WTC11 (cell line): ENCODE results near the gene SORCS2. TPM values are rescaled to one million over a fixed set of nuclear protein-coding genes. Genes with fewer than 3 reads are reported as not detected.

Experiments
- ATAC-seq: fragments of 200-7000 bp; cut with Tn5 transposase; 2 replicates; pipeline ENCODE4 v1.10.0; 2021; ENCODE audit warnings: mild to moderate bottlenecking, moderate library complexity
- CTCF ChIA-PET: fragments of 300-600 bp; sonication (Branson Sonifier 250); formaldehyde crosslinking; loops from one replicate; lab custom pipeline; 2021; ENCODE audit warnings: antibody characterized with exemption; lab: Charles Lee
- POLR2A ChIA-PET: fragments of 350-600 bp; sonication (Branson Sonifier 250); formaldehyde crosslinking; loops from one replicate; lab custom pipeline; 2021; ENCODE audit warnings: antibody characterized with exemption; lab: Charles Lee
- DNase-seq: peaks from one replicate; pipeline ENCODE4 v3.0.0; 2021; ENCODE audit warnings: low spot score
- H3K27ac Mint-ChIP-seq: 2 replicates; pipeline ENCODE4 v1.8.0; 2021; ENCODE audit warnings: mixed read lengths
- H3K27me3 Mint-ChIP-seq: 2 replicates; pipeline ENCODE4 v1.8.0; 2021; ENCODE audit warnings: low read depth, mild to moderate bottlenecking, moderate library complexity, mixed read lengths
- H3K36me3 Mint-ChIP-seq: 2 replicates; pipeline ENCODE4 v1.8.0; 2021; ENCODE audit warnings: mixed read lengths
- H3K4me1 Mint-ChIP-seq: 2 replicates; pipeline ENCODE4 v1.8.0; 2022; ENCODE audit warnings: mixed read lengths
- H3K4me3 Mint-ChIP-seq: 2 replicates; pipeline ENCODE4 v1.8.0; 2021; ENCODE audit warnings: mild to moderate bottlenecking, moderate library complexity, mixed read lengths
- H3K9me3 Mint-ChIP-seq: 2 replicates; pipeline ENCODE4 v1.8.0; 2021; ENCODE audit warnings: mixed read lengths
- ATF3 ChIP-seq: sonication (generic); formaldehyde crosslinking; conservative IDR thresholded peaks from 2 replicates; pipeline ENCODE4 v1.8.1; 2022; ENCODE audit warnings: mild to moderate bottlenecking, missing genetic modification reagents
- CTCF ChIP-seq: fragments of 200-600 bp; IDR thresholded peaks from 2 replicates; pipeline ENCODE4 v1.8.0; 2022; ENCODE audit warnings: antibody characterized with exemption
- ELF4 ChIP-seq: sonication (generic); formaldehyde crosslinking; IDR thresholded peaks from 2 replicates; pipeline ENCODE4 v1.8.1; 2022; ENCODE audit warnings: low read depth, mild to moderate bottlenecking, moderate library complexity, missing genetic modification reagents
- ERG ChIP-seq: fragments of 250-450 bp; sonication (Bioruptor Pico); IDR thresholded peaks from 2 replicates; pipeline ENCODE4 v1.8.0; 2021; ENCODE audit warnings: mild to moderate bottlenecking
- HMGA2 ChIP-seq: fragments of 250-450 bp; sonication (Bioruptor Pico); IDR thresholded peaks from 2 replicates; pipeline ENCODE4 v1.4.0; 2021; ENCODE audit warnings: mild to moderate bottlenecking, moderate library complexity
- JUN ChIP-seq: sonication (generic); formaldehyde crosslinking; IDR thresholded peaks from 2 replicates; pipeline ENCODE4 v1.8.0; 2023; ENCODE audit warnings: mild to moderate bottlenecking, missing genetic modification reagents
- SP1 ChIP-seq: sonication (generic); formaldehyde crosslinking; conservative IDR thresholded peaks from 2 replicates; pipeline ENCODE4 v1.8.1; 2022; ENCODE audit warnings: missing genetic modification reagents
- TEAD1 ChIP-seq: sonication (generic); formaldehyde crosslinking; IDR thresholded peaks from 2 replicates; pipeline ENCODE4 v1.8.0; 2022; ENCODE audit warnings: mild to moderate bottlenecking, missing genetic modification reagents
- ZBTB21 ChIP-seq: sonication (generic); formaldehyde crosslinking; IDR thresholded peaks from 2 replicates; pipeline ENCODE4 v1.8.1; 2023; ENCODE audit warnings: mild to moderate bottlenecking, missing genetic modification reagents, borderline replicate concordance
- ZNF232 ChIP-seq: sonication (generic); formaldehyde crosslinking; IDR thresholded peaks from 2 replicates; pipeline ENCODE4 v1.8.0; 2022; ENCODE audit warnings: mild to moderate bottlenecking, missing genetic modification reagents
- ZNF425 ChIP-seq: fragments of 250-450 bp; sonication (Bioruptor Pico); conservative IDR thresholded peaks from 2 replicates; pipeline ENCODE4 v1.9.0; 2021; ENCODE audit warnings: mild to moderate bottlenecking
- total RNA-seq: library from RNA; stranded (reverse); gene quantifications from 3 replicates; pipeline ENCODE4 v1.2.3, GENCODE V29; 2021
- TF ChIP-seq, protein P1 (sequence below): sonication (generic); formaldehyde crosslinking; IDR thresholded peaks from 2 replicates; pipeline ENCODE4 v1.8.1; 2022; ENCODE audit warnings: low read depth, mild to moderate bottlenecking, moderate library complexity, missing genetic modification reagents, borderline replicate concordance

The SORCS2 gene
- total RNA-seq, 1 experiment from 2014 or later: 6.6 TPM

DNA sequence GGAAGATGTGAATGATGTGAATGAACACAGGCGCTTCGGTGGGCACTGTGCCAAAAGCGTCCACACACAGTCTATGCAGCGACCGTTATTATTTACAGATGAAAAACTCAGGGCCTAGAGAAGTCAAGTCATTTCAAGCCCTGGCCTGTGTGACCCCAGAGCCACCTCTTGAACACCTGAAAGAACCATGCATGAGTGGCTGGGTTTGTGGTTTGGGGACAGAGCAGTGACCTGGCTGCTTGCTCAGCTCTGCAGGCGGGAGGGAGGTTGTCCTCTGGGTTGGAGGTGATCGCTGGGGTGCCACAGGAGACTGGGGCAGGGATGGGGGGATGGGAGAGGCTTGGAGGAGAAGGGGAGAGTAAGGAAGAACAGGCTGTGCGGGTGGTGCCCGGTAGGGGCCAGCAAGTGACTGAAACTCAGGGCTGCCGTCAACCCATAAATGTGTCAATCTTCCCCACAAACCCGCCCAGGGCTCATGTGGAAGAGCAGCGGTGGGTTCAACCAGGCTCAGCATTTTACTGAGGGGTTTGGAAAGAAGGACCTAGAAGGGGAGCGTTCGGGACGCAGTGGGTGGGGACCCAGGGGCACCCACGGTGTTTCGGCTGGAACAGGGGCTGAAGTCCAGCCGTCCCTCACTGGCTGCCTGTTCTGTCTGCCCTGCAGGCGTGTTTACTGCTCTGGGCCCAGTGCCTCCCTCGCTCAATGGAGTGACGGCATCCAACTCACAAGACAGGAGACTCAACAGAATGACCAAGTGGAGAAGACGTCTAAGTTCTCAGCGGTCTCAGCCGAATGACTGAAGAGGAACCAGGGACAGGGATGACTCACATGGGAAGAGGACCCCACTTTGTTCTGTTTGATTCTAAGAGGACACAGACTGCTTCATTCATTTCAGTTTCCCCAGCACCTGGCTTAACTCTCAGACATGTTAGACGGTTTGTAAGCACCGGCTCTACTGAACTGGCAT lies 579.5 kb downstream of the SORCS2 start:
- H3K27ac Mint-ChIP-seq: peak overlapping the region; percentile 35
- TF ChIP-seq TEAD1 (CRISPR knock-in tag) (no peak), ZNF425 (no peak)
- DNase-seq (no peak), ATAC-seq (no peak)
- no peak overlapping the region for H3K4me3 Mint-ChIP-seq
- H3K4me1 Mint-ChIP-seq: peaks cover 17% of the 10 kb centered on the region
- H3K9me3 Mint-ChIP-seq: no peaks in the 10 kb centered on the region
- POLR2A ChIA-PET: no interaction called here
- CTCF ChIA-PET: interaction anchor here (0.6 to 3.5 kb wide), 7 partner anchors 10 to 759 kb away, joined by 3 to 41 read pairs (median 11); no protein-coding TSS in a partner anchor
- no peaks in the 10 kb centered on the region for H3K27me3 Mint-ChIP-seq
- peaks cover 25% of the 10 kb centered on the region for H3K36me3 Mint-ChIP-seq

DNA sequence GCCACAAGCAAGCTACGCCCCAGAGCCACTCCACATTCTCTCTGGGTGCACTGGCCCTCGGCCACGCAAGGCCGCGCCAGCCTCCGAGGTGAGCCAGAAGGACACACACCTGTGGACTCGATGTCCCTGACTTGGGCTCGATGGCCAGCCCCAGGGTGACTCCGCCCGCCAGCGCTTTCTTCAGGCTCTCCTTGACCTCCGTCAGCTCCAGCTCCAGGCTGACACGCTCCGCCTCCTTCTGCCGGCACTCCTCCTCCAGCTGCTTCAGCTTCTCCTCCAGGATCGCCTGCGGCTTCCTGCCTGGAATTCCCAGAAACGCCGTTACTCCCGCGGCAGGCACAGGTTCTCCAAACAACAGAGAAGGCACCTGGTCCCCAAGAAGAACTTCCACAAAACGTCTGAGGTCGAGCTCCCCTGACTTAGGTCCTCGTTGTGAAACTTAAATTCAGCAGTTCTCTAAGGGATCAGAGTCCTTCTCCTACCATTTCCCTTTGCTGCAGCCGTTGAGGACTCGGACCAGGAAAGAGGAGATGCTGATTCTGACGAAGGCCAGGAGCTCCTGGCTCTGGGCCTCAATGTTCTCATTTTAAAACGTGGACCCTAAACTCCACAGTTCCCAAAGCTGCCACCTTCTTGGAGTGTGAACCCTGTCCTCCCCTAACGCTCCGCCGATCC lies 580.5 kb downstream of the SORCS2 start:
- ChIA-PET POLR2A (no interaction called here), CTCF (interaction anchor here (0.6 to 1.9 kb wide), 5 partner anchors 11 to 760 kb away, joined by 3 to 18 read pairs (median 9); no protein-coding TSS in a partner anchor)
- Mint-ChIP-seq H3K4me3 (no peak overlapping the region), H3K27ac (0 out of 2 replicates have a peak overlapping the region, but pooled peaks have one; percentile 50), H3K4me1 (peaks cover 17% of the 10 kb centered on the region), H3K36me3 (peaks cover 28% of the 10 kb centered on the region), H3K27me3 (no peaks in the 10 kb centered on the region), H3K9me3 (no peaks in the 10 kb centered on the region)
- ATAC-seq (peak; percentile 40; the same call in 1 of the 2 replicates), DNase-seq (peak; percentile 28)
- TF ChIP-seq JUN (CRISPR knock-in tag): no peak
- TF ChIP-seq SP1 (CRISPR knock-in tag): no peak
- TF ChIP-seq HMGA2 (CRISPR knock-in tag): no peak

- peaks cover 17% of the 10 kb centered on the region for H3K4me1 Mint-ChIP-seq
- POLR2A ChIA-PET: interaction anchor here (0.6 kb wide), 1 partner anchor 597 kb away, joined by 3 read pairs; no protein-coding TSS in a partner anchor
- DNase-seq: no peak
- CTCF ChIA-PET: interaction anchor here (1.3 to 1.9 kb wide), 4 partner anchors 12 to 214 kb away, joined by 6 to 18 read pairs (median 10); no protein-coding TSS in a partner anchor
- no peak for ATAC-seq
- TF ChIP-seq ATF3 (CRISPR knock-in tag) (no peak), ZNF425 (no peak), ERG (no peak), ZNF232 (CRISPR knock-in tag) (no peak), ZBTB21 (CRISPR knock-in tag) (no peak), TEAD1 (CRISPR knock-in tag) (no peak), CTCF (no peak), ELF4 (CRISPR knock-in tag) (no peak)
- TF ChIP-seq, protein P1, sequence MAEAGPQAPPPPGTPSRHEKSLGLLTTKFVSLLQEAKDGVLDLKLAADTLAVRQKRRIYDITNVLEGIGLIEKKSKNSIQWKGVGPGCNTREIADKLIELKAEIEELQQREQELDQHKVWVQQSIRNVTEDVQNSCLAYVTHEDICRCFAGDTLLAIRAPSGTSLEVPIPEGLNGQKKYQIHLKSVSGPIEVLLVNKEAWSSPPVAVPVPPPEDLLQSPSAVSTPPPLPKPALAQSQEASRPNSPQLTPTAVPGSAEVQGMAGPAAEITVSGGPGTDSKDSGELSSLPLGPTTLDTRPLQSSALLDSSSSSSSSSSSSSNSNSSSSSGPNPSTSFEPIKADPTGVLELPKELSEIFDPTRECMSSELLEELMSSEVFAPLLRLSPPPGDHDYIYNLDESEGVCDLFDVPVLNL (CRISPR knock-in tag): no peak
- H3K27ac Mint-ChIP-seq: peak overlapping the region; percentile 49; the same call in 1 of the 2 replicates
- H3K27me3 Mint-ChIP-seq: no peaks in the 10 kb centered on the region
- H3K9me3 Mint-ChIP-seq: no peaks in the 10 kb centered on the region
- no peak overlapping the region for H3K4me3 Mint-ChIP-seq
- peaks cover 33% of the 10 kb centered on the region for H3K36me3 Mint-ChIP-seq
Measured at GRCh38 chr4:7773401-7774180, 581.3 kb downstream of the SORCS2 start.
